GM19023 (cell line): ENCODE data around the gene PLEKHO2.

Experiments
- ATAC-seq: cut with Tn5 transposase; IDR thresholded peaks from one replicate; pipeline ENCODE4 v1.9.1; 2021; ENCODE audit warnings: mild to moderate bottlenecking, moderate library complexity; ENCODE audit not compliant: unreplicated experiment

PLEKHO2 gene

DNA sequence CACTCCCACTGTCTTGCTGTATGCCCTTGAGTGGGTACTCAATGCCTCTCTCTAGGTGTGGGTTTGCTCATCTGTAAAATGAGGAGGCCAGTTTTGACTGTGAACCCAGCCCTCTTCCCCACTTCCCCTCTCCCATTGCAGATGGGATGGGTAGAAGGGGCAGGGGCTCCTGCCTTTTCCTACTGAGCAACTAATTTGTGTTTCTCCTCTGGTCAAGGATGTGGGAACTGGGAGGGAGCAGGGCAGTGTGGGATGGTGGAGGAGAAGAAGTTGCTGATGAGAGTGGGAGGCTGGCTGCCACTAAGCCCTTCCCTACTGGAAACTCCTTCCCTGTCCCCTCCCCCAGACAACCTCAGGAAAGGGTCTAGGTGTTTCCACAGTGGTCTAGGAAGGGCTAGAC lies 49.8 kb downstream of the PLEKHO2 start:
- ATAC-seq = no peak

DNA sequence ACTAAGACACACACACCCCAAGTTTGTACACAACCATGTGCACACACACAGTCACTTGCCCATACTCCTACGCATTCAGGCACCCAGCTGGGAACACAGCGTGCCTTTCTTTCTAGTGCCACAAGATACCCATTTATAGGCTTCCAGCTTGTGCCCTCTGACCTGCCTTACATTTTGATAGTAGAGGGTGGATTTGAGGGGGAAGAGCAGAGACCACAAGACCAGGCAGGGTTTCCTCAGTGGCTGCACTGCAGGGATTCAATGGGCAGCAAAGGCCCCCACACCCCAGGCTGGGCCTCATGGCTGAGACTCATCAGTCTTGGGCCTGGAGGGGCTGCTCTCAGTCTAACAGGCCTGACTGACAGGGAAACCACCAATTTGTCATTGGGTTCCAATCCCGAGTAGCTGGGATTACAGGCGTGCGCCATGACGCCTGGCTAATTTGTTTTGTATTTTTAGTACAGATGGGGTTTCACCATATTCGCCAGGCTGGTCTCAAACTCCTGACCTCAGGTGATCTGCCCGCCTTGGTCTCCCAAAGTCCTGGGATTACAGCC lies 51.2 kb downstream of the PLEKHO2 start:
- no peak for ATAC-seq

DNA sequence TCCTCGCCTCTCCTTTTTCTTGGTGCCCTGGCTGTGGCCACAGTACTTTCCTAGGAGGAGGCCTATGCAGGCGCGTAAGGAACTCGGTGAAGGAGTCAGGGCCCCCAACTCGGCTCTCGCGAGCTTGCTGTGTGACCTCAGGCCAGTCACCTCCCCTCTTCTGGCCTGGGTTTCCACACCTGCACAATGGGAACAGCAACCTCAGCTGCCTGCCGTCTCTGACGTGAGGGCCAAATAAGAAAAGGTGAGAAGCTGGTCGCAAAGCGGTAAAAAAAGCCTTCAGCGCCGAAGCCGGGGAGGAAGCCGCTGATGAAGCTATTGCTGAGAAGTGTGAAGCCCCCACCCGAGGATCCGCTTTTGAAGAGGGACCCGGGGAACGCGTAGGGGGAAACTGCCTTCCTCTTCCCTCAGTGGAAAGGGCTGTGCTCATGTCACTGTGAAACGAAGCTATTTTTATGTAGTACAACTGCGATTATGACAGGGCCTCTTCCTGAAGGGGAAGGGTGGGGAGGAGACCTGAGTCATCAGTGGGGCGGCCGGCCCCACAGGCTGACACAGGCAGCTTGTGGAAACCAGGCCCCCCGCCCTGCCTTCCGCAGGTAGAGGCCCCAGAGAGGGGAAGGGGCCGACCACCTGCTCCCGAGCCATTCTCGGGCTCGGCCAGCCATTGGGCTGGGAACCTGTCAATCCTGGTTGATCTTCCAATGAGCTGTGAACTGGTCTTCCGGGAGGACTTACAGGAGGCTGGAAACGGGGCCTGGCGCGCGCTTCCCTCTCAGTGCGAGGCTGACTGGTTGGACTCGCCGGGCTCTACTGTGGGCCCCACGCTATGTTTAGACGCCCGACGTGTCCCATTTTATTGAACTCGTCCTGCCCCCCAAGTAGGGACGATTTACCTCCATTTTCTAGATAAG lies 52.0 kb downstream of the PLEKHO2 start:
- ATAC-seq = peak; percentile 65

DNA sequence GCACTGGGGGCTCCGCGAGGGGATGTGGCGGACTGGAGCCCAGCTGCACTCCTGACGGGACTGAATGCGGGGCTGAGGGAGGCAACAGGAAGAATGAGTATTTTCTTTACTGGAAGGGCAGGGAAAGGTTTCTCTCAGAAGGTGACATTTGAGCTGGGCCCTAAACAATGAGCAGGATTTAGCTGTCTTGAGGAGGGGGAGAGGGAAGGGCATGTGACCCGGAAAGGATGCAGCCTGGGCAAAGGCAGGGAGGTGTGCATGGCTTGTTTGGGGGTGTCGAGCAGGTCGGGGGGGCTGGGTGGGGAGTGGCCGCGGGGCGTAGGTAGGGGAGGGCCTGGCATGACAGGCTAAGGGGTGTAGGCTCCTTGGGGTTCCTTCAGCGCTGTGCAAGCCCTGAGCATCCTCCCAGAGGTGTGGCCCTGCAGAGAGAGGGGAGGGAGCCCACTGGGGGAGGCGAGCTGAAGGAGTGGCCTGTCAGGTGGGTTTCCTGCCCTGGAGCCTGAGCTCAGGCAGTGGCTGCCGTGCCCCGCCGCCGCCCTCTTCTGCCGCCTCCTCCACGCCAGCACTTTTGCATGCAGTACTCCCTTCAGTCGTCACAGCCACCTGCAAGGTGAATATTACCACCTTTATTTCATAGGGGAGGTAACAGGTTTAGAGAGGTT lies 52.8 kb downstream of the PLEKHO2 start:
- peak; percentile 34 for ATAC-seq

DNA sequence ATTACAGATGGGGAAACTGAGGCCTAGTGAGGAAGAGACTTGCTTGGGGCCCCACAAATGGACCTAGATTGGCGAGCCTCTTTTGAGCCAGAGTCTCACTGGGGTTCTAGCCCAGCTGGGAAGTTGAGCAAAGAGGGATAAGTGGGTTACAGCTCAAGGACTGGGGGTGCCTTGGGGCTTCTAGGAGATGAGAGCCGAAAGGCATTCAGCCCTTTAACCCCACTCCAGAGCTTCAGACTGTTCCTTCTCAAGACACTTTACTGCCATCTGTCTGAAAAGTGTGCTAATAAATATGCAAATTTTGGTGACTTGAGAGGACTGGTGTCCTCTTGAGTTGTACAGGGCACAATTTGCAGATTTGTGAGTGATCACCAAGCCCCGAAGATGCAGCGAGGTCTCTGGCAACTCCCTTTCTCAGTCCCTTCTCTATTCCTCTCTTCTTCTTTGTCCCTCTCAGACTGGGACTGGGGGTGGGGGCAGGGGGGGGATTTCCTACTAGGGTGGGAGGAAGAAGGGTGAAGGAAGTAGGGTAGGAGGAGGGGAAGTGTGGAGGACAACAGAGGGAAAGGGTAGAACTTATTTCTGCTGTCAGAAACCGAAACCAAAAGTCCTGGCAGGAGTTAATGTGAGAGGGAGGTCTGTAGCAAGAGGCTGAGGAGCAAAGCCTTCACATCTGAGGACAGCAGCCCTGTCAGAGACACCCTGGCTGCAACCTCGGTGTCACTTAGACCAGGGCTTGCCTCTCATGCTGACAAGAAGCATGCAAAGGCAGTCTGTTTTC lies 53.8 kb downstream of the PLEKHO2 start:
- ATAC-seq = peak; percentile 23

DNA sequence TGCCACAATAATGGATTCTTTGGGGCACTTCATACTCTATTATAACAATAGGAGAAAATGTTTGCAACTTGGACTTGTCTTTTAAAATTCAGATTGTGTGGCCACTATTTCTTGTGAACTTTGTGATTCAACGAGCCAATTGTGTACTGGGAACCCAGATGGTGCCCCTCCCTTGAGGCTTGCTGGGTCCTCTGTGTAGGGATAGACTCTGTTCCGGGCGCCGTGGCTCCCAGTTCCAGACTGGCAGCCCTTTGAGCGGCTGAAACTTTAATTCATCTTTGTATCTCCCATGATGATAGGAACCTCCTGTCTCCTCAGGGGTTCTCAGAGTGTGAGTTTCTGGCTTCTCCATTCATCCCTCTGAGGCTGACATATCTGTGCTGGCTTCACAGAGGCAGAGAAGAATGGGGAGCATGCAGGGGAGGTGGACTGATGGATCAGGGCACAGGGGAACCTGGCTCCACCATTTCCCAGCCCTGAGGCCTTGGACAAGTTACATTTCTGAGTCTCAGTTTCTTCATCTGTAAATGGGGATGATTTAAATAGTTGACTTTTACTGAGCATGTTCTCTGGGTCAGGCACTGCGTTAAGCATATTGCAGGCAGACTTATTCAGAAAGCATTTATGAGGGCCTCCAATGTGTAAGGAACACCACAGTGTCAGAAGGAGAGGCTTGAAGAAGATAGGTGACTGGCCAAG lies 54.8 kb downstream of the PLEKHO2 start:
- ATAC-seq = no peak

DNA sequence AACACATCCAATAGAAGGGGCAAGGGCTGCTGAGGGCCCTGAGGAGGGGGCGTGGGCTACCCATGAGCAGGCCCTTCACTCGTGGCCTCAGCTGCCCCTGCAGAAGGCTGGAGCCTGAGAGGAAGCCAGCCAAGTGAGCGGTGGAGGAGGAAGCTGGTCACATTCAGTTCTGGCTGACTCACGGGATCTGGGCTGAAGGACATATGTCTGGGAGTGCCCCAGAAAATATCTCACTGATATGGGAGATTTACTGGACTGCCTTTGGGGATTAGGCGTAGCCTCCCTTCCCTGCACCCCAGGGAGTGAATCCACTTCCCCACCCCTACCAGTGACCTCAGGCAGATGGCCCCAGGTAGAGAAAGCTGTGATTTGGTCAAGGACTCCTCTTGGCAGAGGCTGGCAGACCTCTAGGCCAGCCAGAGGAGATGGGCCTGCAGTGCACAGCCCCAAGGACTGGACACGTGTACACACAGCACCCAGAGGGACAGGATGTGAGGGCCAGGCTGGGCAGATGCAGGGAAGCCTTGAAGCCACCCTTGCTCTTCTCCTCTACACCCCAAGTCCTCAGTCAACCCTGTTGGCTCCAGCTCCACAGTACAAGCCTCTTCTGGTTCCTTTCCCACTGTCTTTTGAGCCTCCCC lies 55.8 kb downstream of the PLEKHO2 start:
- ATAC-seq = no peak

DNA sequence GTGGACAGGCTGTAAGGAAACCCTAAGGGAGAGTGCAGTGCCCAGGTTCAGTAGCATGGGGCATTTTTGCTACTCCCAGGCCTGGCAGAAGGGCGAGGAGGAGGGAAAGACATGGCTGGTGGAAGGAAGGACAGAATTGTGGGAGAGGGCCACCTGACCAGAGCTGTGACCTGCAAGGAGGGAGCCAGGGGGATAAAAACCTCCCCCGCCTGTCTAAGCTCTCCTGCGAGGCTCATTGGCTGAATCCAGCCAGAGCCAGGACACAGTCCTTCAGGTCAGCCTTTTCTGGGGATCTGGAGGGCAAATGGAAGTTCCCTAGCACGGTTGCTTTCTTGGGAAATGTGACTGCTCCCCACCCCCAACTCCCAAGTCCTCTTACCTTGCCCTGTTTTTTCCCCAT lies 56.7 kb downstream of the PLEKHO2 start:
- ATAC-seq = no peak

DNA sequence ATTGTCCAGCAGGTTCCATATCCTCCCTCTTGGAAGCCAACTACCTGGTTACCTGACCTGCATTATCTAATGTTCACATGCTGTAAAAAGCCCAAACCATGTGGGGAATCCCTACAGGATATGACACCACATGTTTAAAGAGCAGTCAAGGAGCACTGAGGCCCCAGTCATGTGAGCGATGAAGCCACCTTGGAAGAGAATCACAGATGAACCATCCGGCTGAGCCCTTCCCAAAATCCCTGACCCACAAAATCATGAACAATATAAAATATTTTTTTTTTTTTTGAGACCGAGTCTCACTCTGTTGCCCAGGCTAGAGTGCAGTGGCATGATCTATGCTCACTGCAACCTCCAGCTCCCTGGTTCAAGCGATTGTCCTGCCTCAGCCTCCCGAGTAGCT lies 59.4 kb downstream of the PLEKHO2 start:
- ATAC-seq = no peak

DNA sequence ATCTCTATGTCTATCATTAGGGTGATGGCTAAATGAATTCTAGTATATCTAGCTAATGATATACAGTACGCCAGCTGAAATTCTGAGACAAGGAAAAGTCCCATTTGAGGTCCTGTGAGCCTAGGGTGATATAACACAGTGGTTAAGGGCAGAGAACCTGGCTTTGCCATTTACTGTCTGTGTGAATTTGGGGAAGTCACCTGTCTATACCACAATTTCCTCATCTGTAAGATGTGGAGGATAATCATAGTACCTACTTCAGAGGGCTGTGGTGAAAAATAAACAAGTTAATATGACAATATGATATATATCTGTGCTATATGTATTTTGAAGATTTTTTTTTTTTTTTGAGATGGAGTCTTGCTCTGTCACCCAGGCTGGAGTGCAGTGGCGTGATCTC lies 60.2 kb downstream of the PLEKHO2 start:
- ATAC-seq = no peak

DNA sequence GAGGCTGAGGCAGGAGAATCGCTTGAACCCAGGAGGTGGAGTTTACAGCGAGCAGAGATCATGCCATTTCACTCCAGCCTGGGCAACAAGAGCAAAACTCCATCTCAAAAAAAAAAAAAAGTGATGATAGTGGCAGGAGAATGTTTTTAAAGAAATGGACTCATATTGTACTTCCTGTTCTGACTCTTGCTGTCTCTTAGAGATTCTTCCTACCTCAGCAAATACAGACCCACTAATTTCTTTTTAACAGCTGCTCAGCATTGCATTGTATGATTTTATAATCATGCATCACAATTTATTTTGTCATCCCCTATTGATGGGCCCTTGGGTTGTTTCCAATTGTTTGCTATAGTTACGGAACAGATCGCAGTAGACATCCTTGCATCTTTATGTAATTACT lies 61.1 kb downstream of the PLEKHO2 start:
- ATAC-seq = no peak

DNA sequence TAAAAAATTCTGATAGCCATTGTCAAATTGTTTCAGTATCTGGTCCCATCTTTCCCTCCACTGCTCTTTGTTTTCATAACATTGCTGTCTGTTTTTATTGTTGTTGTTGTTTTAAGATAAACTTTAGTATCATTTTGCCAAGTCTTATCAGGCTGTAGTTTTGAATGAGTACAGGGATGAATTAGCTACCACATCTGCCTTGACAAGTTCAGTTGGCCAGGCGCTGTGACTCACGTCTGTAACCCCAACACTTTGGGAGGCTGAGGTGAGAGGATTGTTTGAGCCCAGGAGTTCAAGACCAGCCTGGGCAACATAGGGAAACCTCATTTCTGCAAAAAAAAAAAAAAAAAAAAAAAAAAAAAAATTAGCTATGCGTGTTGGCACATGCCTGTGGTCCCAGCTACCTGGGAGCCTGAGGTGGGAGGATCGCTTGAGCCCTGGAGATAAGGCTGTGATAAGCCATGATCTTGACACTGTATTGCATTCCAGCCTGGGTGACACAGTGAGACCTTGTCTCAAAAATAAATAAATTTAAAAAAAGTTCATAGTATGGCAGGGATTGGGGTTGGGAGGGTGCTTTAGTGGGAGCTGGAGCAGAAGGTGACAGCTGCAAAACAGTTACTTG lies 61.7 kb downstream of the PLEKHO2 start:
- ATAC-seq = no peak

DNA sequence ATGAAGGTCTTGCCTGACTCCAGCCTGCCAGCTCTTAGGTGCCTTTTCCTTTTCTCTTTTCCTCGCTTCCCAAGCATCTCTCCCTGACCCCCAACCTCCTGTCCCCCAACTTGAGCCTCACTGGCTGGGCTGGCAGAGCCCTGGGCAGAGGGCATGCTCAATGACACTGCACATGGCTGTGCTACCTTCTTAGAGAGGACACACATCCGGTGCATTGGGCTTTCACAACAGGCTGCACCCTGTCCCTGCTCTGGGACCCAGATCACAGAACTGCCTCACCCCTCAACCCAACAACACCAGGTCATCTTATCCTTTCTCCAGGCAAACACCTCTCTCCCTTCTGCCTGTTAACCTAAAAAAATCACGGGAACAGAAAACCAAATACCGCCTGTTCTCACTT lies 62.5 kb downstream of the PLEKHO2 start:
- ATAC-seq = no peak

DNA sequence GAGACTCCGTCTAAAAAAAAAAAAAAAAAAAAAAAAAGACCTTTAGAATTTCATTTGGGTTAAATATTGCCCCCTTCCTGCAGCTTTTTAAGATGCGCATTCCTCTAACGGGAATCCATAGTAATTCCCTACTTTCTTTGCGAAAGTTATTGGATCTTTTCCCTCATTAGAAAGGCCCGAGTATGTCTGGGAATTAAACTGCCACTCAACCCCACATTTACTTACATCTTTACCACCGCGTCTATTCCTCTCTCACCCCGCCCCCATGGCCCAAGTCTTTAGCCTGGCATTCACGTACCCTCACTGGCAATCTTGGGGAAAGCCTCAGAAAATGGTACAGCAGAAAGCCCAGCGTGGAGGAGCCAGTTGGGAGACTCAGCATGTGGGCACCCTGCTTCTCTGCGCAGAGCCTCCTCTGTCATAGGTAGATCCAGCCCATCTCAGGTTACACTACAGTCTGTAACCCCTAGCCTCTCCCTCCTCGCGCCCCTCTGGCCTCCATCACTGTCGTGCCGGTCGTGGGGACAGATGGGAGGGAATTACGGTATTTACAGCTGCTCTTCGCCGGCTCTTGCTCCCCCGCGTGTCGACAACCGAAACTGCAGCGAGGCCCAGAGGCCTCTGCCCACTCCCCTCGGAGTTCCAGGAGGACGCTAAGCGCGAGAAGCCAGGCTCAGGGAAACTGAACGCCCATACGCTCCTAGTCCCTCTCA lies 63.6 kb downstream of the PLEKHO2 start:
- peak; percentile 63 for ATAC-seq

DNA sequence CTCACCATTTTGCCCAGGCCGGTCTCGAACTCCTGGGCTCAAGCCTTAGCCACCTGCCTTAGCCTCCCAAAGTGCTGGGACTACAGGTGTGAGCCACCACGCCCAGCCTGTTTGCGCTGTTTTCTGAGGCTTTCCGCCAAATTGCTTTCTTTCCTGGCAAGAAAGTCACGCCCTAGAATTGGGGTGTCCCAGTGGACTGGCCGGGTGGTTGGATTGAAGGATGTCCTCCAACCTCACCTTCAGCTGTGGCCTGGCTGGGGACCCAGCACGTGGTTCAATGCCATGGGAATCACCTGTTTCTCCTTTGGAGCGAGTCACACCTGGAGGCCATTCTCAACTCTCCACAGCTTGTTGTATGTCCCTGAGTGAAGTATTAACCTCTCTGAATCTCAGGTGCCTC lies 64.2 kb downstream of the PLEKHO2 start:
- ATAC-seq = no peak

DNA sequence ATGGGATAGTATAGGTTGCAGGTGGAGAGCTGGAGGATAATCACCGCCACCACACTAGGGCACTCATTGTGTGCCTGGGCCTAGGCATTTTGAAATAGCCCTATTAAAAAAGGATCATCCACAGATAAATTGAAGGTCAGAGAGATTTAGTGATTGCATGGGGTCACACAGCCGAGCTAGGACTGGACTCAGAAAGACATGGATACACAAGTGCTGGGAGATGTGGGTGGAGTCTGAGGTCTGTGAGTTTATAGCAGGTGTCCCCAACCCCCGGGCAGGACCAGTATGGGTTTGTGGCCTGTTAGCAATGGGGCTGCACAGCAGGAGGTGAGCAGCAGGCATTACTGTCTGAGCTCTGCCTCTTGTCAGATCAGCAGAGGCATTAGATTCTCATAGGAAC lies 64.7 kb downstream of the PLEKHO2 start:
- no peak for ATAC-seq

DNA sequence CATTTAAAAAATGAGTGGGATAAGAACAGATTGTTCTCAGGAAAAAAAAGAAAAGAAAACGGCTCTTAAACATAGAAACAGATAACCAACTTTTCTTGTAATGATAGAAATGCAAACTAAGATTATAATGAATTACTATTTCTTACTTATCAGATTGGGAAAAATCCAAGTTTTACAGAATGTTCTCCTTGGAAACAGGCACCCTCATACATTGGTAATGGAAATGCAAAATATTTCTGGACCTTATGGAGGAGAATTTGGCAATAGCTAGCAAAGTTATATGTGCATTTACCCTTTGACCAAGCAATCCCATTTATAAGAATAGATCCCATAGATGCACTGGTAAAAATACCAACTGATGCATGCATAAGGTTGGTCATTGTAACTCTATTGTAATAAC lies 66.3 kb downstream of the PLEKHO2 start:
- no peak for ATAC-seq

DNA sequence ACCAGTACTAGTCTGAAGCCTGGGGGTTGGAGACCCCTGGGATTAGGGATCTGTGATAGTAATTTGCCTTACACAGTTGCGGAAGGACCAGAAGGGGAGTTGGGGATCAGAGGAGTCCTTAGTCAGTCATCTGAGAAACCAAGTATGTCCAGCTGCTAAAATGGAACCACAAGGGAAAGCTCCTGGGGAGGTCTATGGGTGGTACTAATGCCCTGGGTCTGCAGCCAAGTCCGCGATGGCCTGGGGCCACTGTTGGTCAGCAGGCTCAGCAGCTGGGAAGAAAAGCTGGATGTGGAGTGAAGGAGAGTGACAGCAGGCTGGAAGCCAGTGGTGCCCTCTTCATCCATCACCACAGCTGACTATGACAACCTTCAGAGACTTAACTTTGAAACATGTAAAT lies 67.8 kb downstream of the PLEKHO2 start:
- ATAC-seq = no peak
